Measurements from ENCODE around the gene KIAA0040. TPM values are rescaled to one million over a fixed set of nuclear protein-coding genes. Genes with fewer than 3 reads are reported as not detected.

KIAA0040 gene
- total RNA-seq, 1 experiment from 2014 or later, result 5.0 TPM

DNA sequence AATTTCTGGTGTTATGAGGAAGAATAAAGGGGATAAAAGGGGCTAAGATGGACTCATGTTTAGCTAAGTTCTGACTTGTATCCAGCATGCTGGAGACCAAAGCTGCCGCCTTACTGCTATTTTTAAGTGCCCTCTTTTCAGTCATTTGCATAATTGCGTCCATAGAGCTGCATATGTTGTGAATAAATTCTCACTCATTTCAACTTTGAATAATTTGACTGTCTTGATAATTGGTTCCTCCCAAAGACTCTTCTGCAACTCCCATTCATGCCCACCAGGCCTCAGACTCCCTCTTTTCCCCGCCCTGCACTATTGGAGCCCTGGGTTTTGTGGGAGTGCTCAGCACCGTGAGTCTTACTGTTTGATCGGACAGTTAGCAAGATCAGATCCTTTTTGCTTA is 45.0 kb downstream of the KIAA0040 start:
- H3K27me3 Mint-ChIP-seq (ENCODE audit: low read depth), result peaks cover 38% of the 10 kb centered on the region
- peaks cover 32 to 35% of the 10 kb centered on the region in 2 experiments for H3K4me1 Mint-ChIP-seq
- Histone ChIP-seq H3K79me1 (ENCODE audit: insufficient read depth, low read depth, low read length, poor library complexity, severe bottlenecking) (no peaks in the 10 kb centered on the region), H2AFZ (ENCODE audit: low read length) (no peak overlapping the region), H2BK15ac (ENCODE audit: low read depth, low read length) (no peak overlapping the region), H3K18ac (ENCODE audit: insufficient read length, low read depth, low read length) (no peak overlapping the region), H2BK20ac (ENCODE audit: low read depth, low read length, poor library complexity, severe bottlenecking) (no peak overlapping the region), H4K8ac (replicated peaks; ENCODE audit: insufficient read length, low read depth, low read length) (no peak overlapping the region), H2BK12ac (ENCODE audit: insufficient read length, low read depth, low read length) (no peak overlapping the region), H2AK5ac (ENCODE audit: insufficient read length, low read length) (no peak overlapping the region), H3K9me3 (ENCODE audit: control insufficient read depth, low read depth, low read length) (no peaks in the 10 kb centered on the region), H4K20me1 (ENCODE audit: control insufficient read depth, insufficient read depth, insufficient read length) (no peaks in the 10 kb centered on the region), H3T11ph (ENCODE audit: low read length) (no peak overlapping the region), H3K14ac (ENCODE audit: insufficient read depth, low read length) (no peak overlapping the region), H3K23me2 (ENCODE audit: insufficient read length, low read depth, low read length, poor library complexity, severe bottlenecking) (peaks cover 2% of the 10 kb centered on the region), H3K4ac (ENCODE audit: low read depth, low read length) (no peak overlapping the region), H3K4me1 (ENCODE audit: insufficient read depth, low read length) (no peaks in the 10 kb centered on the region), H3K9ac (ENCODE audit: extremely low read depth, insufficient read length, low read length) (no peak overlapping the region), H3K56ac (ENCODE audit: insufficient read length, low read depth, low read length) (no peak overlapping the region), H3K4me2 (ENCODE audit: insufficient read depth, insufficient read length, low read length) (no peak overlapping the region), H4K5ac (ENCODE audit: insufficient read length, low read depth, low read length) (no peak overlapping the region), H2BK5ac (ENCODE audit: insufficient read length, low read length) (no peak overlapping the region), H2BK120ac (ENCODE audit: low read depth, low read length, poor library complexity, severe bottlenecking) (no peak overlapping the region), H3K79me2 (ENCODE audit: insufficient read depth, low read length) (no peaks in the 10 kb centered on the region), H3K27me3 (ENCODE audit: insufficient read depth, low read length) (no peaks in the 10 kb centered on the region; the same call in 1 of the 2 replicates), H3K27ac (ENCODE audit: insufficient read length, low read depth, low read length) (no peak overlapping the region), H3K23ac (ENCODE audit: insufficient read length, low read depth, low read length) (no peak overlapping the region), H4K91ac (ENCODE audit: insufficient read length, low read depth, low read length) (no peak overlapping the region)
- H3K9me3 Mint-ChIP-seq, result no peaks in the 10 kb centered on the region; a peak in 4 of 5 replicates
- DNase-seq, result no peak
- TF ChIP-seq, protein P1, sequence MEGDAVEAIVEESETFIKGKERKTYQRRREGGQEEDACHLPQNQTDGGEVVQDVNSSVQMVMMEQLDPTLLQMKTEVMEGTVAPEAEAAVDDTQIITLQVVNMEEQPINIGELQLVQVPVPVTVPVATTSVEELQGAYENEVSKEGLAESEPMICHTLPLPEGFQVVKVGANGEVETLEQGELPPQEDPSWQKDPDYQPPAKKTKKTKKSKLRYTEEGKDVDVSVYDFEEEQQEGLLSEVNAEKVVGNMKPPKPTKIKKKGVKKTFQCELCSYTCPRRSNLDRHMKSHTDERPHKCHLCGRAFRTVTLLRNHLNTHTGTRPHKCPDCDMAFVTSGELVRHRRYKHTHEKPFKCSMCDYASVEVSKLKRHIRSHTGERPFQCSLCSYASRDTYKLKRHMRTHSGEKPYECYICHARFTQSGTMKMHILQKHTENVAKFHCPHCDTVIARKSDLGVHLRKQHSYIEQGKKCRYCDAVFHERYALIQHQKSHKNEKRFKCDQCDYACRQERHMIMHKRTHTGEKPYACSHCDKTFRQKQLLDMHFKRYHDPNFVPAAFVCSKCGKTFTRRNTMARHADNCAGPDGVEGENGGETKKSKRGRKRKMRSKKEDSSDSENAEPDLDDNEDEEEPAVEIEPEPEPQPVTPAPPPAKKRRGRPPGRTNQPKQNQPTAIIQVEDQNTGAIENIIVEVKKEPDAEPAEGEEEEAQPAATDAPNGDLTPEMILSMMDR (conservative IDR thresholded peaks at IDR 0.05), result no peak
- WGBS (ENCODE audit: extremely low coverage, insufficient read length, low lambda C conversion rate), result no CpG with 5 or more reads among the region's 5 CpGs
- H3K4me3 Mint-ChIP-seq, result no peak overlapping the region
- H3K36me3 Mint-ChIP-seq (ENCODE audit: insufficient read depth in 1 of 3, low read depth in 3 of 3), result no peaks in the 10 kb centered on the region; a peak in 2 of 7 replicates
- no peak overlapping the region for H3K27ac Mint-ChIP-seq

All from H9 (cell line).